ENCODE measurements around the gene LINGO4. TPM values are rescaled to one million over a fixed set of nuclear protein-coding genes. Genes with fewer than 3 reads are reported as not detected.

Gene LINGO4
- total RNA-seq, 6 experiments from 2014 or later = 0.12 to 0.37 (median 0.18) TPM

DNA sequence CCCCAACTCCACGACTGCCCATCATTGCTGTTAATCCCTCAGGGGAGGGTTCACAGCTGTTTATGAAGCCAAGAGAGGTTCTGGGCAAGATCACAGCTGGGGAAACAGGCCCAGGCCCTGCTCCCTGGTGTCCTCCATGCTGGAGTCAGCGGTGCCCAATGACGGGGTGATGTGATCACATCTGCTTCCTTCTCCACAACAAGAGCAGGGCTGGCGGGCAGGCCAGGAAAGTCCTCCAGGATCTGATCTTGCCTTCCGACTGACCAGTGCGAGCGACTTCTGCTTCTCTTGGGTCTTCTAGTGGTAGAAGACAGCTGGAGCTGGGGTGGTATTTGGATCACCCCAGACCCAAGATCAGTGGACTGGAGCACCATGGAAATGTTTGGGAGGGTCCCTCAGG lies 951 bp upstream of the LINGO4 start:
- TF ChIP-seq, protein P1, sequence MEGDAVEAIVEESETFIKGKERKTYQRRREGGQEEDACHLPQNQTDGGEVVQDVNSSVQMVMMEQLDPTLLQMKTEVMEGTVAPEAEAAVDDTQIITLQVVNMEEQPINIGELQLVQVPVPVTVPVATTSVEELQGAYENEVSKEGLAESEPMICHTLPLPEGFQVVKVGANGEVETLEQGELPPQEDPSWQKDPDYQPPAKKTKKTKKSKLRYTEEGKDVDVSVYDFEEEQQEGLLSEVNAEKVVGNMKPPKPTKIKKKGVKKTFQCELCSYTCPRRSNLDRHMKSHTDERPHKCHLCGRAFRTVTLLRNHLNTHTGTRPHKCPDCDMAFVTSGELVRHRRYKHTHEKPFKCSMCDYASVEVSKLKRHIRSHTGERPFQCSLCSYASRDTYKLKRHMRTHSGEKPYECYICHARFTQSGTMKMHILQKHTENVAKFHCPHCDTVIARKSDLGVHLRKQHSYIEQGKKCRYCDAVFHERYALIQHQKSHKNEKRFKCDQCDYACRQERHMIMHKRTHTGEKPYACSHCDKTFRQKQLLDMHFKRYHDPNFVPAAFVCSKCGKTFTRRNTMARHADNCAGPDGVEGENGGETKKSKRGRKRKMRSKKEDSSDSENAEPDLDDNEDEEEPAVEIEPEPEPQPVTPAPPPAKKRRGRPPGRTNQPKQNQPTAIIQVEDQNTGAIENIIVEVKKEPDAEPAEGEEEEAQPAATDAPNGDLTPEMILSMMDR (IDR thresholded peaks at IDR 0.05) = no peak
- no peak for TF ChIP-seq POLR2A (IDR thresholded peaks at IDR 0.05)
- H3K9me3 ChIP-seq = no peaks in the 10 kb centered on the region
- H3K27me3 ChIP-seq = no peaks in the 10 kb centered on the region
- DNase-seq = peak in 1 of 3 donors; percentile 40
- ATAC-seq = peak in 3 of 4 donors; percentile 16 to 30 (median 29)
- no peaks in the 10 kb centered on the region for H3K4me1 ChIP-seq
- intact Hi-C loops (cut with DNase I) = no loop called here
- no peak overlapping the region for H3K27ac ChIP-seq
- 27% methylated on average over 1 of the region's 7 CpGs for WGBS (ENCODE audit: insufficient coverage, low coverage, low lambda C conversion rate, missing lambda C conversion rate)
- no peak overlapping the region for H3K4me3 ChIP-seq
- H3K36me3 ChIP-seq = peaks cover 0 to 28% (median 5%) of the 10 kb centered on the region in 4 donors

DNA sequence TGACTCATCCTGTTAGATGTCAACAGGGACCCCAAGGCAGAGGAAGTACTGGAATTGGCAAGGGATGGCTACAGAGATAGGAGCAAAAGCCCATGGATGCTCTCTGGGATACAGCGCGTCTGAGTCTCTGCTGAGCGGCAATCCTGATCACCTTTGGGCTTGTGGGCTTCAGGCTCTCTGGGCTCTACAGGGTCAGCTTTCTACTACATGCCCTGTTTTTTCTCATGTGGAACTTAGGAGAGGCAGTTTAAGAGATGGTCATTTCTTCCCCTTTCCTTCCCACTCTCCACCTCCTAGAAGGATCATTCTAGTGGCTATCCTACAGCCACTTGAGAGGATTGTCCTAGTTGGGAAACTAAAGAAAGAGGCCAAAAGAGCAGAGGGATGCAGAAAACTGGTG lies 1.3 kb downstream of the LINGO4 start:
- DNase-seq (no peak), ATAC-seq (no peak)
- no peaks in the 10 kb centered on the region for H3K4me1 ChIP-seq
- peaks cover 0 to 18% (median 0%) of the 10 kb centered on the region in 4 donors for H3K36me3 ChIP-seq
- no peaks in the 10 kb centered on the region for H3K9me3 ChIP-seq
- no peaks in the 10 kb centered on the region for H3K27me3 ChIP-seq
- no peak overlapping the region for H3K27ac ChIP-seq
- TF ChIP-seq, protein P1 (IDR thresholded peaks at IDR 0.05) = no peak
- no peak for TF ChIP-seq POLR2A (IDR thresholded peaks at IDR 0.05)
- H3K4me3 ChIP-seq = no peak overlapping the region
- intact Hi-C loops (cut with DNase I) = no loop called here
- WGBS (ENCODE audit: insufficient coverage, low coverage, low lambda C conversion rate, missing lambda C conversion rate) = 95% methylated on average over 3 of the region's 3 CpGs

DNA sequence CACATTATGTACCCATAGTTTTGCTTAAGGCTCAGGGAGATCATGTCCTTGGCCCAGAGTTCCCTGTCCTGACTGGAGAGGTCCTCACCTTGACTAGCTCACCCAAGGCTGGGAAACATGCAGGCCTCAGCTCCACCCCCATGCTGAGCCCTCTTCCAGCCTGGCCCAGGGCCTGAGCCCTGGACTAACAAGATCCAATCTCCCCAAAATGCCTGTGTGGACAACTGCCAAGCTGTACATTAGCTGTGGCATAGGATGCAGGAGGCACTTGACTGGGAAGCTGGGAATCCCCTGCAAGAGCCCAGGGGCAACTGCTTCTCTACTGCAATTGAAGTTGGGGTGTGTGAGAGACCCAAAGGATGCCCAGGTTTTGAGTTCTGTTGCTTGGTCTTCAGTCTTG lies 2.1 kb downstream of the LINGO4 start:
- intact Hi-C loops (cut with DNase I) = no loop called here

DNA sequence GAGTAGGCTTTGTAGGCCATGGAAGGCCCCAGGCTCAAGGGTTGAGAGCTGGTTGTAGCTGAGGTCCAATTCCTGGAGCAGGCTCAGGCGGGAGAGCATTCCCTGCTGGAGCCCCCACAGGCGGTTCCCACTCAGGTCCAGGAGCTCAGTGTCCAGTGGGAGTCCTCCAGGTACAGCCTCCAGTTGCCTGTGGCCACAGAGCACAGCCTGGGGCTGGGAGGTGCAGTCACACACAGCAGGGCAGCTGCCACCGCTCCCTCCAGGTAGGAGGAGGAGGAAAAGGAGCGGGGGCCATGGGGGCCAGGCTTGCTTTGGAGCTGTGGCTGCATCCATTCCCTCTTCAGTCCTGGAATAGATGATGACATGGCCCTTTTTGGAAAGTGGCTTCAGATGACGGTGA lies 2.8 kb downstream of the LINGO4 start:
- intact Hi-C loops (cut with DNase I) = no loop called here
- Histone ChIP-seq H3K4me3 (no peak overlapping the region), H3K4me1 (no peaks in the 10 kb centered on the region), H3K27ac (no peak overlapping the region), H3K27me3 (no peaks in the 10 kb centered on the region), H3K36me3 (peaks cover 0 to 6% (median 0%) of the 10 kb centered on the region in 4 donors), H3K9me3 (no peaks in the 10 kb centered on the region)
- no peak for ATAC-seq
- TF ChIP-seq, protein P1 (IDR thresholded peaks at IDR 0.05) = no peak
- TF ChIP-seq POLR2A (IDR thresholded peaks at IDR 0.05) = no peak
- 83% methylated on average over 2 of the region's 5 CpGs for WGBS (ENCODE audit: insufficient coverage, low coverage, low lambda C conversion rate, missing lambda C conversion rate)
- DNase-seq = no peak

More for the DNA sequence above, 2.1 kb downstream of the LINGO4 start:
- Histone ChIP-seq H3K36me3 (peaks cover 0 to 11% (median 0%) of the 10 kb centered on the region in 4 donors), H3K27ac (no peak overlapping the region), H3K4me3 (no peak overlapping the region), H3K9me3 (no peaks in the 10 kb centered on the region), H3K27me3 (no peaks in the 10 kb centered on the region), H3K4me1 (no peaks in the 10 kb centered on the region)
- TF ChIP-seq, protein P1 (IDR thresholded peaks at IDR 0.05) = no peak
- no peak for TF ChIP-seq POLR2A (IDR thresholded peaks at IDR 0.05)
- no peak for ATAC-seq
- no peak for DNase-seq

DNA sequence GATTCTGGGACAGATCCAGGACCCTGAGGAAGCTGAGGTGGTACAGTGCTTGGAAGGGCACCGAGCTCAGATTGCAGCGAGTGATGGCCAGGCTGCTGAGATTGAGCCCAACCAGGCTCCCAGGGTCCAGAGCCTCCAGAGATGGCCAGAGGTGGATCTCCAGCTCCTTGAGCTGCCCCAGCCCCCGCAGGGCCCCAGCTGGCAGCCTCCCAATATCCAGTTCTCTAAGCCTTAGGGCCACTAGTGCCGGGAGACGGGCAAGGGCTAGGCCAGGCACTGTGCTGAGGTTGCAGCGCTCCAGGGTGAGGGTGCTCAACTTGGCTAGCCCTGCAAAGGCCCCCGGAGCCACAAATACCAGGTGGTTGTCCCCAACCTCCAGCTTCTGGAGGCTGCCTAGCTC lies 3.4 kb downstream of the LINGO4 start:
- Histone ChIP-seq H3K4me3 (no peak overlapping the region), H3K9me3 (no peaks in the 10 kb centered on the region), H3K27me3 (no peaks in the 10 kb centered on the region), H3K27ac (no peak overlapping the region), H3K36me3 (peaks cover 0 to under 1% (median 0%) of the 10 kb centered on the region in 4 donors), H3K4me1 (no peaks in the 10 kb centered on the region)
- 89% methylated on average over 3 of the region's 7 CpGs for WGBS (ENCODE audit: insufficient coverage, low coverage, low lambda C conversion rate, missing lambda C conversion rate)
- ATAC-seq (no peak), DNase-seq (no peak)
- intact Hi-C loops (cut with DNase I) = no loop called here
- TF ChIP-seq, protein P1 (IDR thresholded peaks at IDR 0.05) = no peak
- no peak for TF ChIP-seq POLR2A (IDR thresholded peaks at IDR 0.05)
